ENCODE data around the gene EPS8.

EPS8 gene

DNA sequence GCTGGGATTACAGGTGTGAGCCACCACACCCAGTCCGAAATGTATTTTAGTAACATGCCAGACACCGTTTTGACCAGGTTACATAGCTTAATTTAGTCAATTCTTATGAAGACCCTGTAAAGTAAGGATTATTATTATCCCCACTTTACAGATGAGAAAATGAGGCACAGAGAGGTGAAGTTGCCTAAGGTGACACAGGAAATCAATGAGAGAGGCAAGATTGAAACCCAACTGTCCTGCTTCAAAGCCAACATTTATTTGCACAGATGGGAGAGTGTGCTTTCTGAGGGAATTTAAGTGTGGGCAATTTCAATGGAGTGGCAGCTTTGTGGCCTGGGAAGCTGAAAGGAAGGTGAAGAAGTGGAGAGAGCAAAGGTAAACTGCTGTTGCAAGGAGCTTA is 19.1 kb upstream of the EPS8 start:
- DNase-seq: no peak
- H3K27ac ChIP-seq: peak overlapping the region in 1 of 2 donors; percentile 39
- H3K27me3 ChIP-seq: no peaks in the 10 kb centered on the region
- H3K4me3 ChIP-seq: no peak overlapping the region
- TF ChIP-seq, protein P1, sequence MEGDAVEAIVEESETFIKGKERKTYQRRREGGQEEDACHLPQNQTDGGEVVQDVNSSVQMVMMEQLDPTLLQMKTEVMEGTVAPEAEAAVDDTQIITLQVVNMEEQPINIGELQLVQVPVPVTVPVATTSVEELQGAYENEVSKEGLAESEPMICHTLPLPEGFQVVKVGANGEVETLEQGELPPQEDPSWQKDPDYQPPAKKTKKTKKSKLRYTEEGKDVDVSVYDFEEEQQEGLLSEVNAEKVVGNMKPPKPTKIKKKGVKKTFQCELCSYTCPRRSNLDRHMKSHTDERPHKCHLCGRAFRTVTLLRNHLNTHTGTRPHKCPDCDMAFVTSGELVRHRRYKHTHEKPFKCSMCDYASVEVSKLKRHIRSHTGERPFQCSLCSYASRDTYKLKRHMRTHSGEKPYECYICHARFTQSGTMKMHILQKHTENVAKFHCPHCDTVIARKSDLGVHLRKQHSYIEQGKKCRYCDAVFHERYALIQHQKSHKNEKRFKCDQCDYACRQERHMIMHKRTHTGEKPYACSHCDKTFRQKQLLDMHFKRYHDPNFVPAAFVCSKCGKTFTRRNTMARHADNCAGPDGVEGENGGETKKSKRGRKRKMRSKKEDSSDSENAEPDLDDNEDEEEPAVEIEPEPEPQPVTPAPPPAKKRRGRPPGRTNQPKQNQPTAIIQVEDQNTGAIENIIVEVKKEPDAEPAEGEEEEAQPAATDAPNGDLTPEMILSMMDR (IDR thresholded peaks at IDR 0.05): no peak
- H3K4me1 ChIP-seq: peaks cover 0 to 27% (median 2%) of the 10 kb centered on the region in 4 donors
- H3K9me3 ChIP-seq: no peaks in the 10 kb centered on the region
- H3K36me3 ChIP-seq: no peaks in the 10 kb centered on the region
- intact Hi-C loops (cut with DNase I; ENCODE audit: low total_unique reads): no loop called here

DNA sequence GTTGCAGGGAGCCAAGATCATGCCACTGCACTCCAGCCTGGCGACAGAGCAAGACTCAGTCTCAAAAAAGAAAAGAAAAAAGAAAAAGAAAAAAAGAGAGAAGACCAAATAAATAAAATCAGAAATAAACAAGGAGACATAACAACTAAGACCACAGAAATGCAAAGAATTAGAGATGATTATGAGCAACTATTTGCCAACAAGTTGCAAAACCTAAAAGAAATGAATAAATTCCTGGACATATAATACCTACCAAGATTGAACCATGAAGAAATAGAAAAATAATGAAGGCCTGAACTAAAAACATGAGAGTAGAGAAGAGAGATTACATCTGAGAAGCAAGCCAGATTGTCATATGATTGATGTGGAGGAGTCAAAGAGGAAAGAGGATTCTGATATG is 17.6 kb upstream of the EPS8 start:
- no peaks in the 10 kb centered on the region for H3K27me3 ChIP-seq
- no peak overlapping the region for H3K27ac ChIP-seq
- TF ChIP-seq, protein P1 (IDR thresholded peaks at IDR 0.05): no peak
- peaks cover 0 to 17% (median 2%) of the 10 kb centered on the region in 4 donors for H3K4me1 ChIP-seq
- intact Hi-C loops (cut with DNase I; ENCODE audit: low total_unique reads): no loop called here
- no peak for DNase-seq
- no peak overlapping the region for H3K4me3 ChIP-seq
- no peaks in the 10 kb centered on the region for H3K36me3 ChIP-seq
- no peaks in the 10 kb centered on the region for H3K9me3 ChIP-seq

DNA sequence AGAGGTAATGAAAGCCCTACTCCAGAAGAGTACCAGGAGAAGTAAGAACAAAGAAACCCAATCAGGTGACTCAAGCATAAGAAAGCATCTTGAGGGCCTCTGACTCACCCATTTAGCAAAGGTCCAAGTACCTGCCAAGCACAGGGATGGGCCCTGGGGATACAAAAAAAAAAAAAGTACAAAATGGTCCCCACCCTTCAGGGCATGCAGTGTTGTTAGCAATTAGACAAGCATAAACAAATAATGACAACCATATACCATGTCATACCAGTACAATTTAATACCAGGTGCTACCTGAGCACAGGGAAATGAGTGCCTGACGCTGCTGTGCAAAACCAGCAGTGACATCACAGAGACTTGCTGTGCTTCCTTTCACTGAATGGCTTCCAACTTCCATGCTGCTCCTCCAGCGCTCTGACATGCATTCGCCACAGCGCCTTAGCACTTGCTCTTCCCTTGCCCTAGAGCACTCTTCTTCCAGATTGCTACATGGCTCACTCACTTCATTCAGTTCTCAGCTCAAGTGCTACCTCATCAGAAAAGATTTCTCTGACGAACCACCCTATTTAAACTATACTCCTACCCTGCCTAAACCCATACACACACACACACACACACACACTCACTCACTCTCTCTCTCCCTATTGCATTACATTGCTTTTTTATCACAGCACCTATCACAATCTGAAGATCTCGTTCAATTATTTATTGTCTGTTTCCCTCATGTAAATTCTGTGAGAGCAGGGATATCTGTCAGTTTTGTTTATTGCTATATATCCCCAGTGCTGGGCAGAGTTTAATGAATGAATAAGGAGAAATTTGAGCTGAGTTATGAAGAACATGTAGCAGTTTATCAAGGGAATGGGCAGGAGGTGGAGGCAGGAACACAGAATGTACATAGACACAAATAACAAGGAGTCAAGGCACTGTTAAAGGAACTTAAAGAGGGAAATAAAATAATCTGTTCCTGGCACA is 12.9 kb upstream of the EPS8 start:
- Histone ChIP-seq H3K27ac (no peak overlapping the region), H3K36me3 (no peaks in the 10 kb centered on the region), H3K4me1 (peaks cover 0 to 18% (median 2%) of the 10 kb centered on the region in 4 donors), H3K27me3 (no peaks in the 10 kb centered on the region), H3K4me3 (no peak overlapping the region), H3K9me3 (no peaks in the 10 kb centered on the region)
- intact Hi-C loops (cut with DNase I; ENCODE audit: low total_unique reads): no loop called here
- TF ChIP-seq, protein P1 (IDR thresholded peaks at IDR 0.05): no peak
- no peak for DNase-seq

DNA sequence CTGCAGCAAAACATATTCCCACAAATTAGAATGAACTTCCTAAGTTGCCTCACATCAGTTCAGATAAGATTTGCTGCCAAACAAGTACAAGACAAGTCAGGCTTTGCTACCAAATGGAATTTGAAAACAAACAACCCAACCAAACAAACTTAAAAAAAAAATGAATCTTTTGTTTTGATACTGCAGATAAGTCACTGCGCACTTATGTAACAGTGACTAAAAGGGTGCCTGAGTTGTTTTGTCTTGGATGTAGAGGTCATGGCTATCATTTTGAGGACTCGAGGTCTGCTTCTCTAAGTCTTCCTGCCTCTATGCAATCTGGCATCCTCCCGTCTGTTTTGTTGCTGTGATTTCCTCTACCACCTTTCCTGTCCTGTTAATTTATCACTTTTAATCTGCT is 11.1 kb upstream of the EPS8 start:
- no peak overlapping the region for H3K27ac ChIP-seq
- H3K4me3 ChIP-seq: no peak overlapping the region
- intact Hi-C loops (cut with DNase I; ENCODE audit: low total_unique reads): no loop called here
- no peaks in the 10 kb centered on the region for H3K27me3 ChIP-seq
- DNase-seq: no peak
- TF ChIP-seq, protein P1 (IDR thresholded peaks at IDR 0.05): no peak
- peaks cover 0 to 18% (median 2%) of the 10 kb centered on the region in 4 donors for H3K4me1 ChIP-seq
- no peaks in the 10 kb centered on the region for H3K9me3 ChIP-seq
- H3K36me3 ChIP-seq: no peaks in the 10 kb centered on the region

DNA sequence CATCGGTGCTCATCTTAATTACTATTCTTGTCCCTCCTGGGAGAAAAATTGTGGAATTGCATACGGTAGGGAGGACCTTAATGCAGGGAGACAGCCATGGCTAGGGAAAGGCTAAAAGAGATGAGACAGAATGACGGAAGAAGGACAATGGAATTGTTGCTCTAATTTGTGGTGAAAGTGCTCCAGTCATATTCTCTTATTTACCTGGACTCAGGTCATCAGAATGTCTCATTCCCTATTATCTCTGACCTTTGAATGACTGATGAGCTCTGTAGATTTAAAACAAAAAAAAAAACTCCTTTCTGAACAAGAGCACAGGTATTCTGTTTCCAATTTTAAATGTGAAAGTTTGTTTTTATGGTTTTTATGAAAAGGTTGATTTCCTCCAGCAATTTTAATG is 8.6 kb upstream of the EPS8 start:
- TF ChIP-seq, protein P1 (IDR thresholded peaks at IDR 0.05): no peak
- Histone ChIP-seq H3K4me3 (no peak overlapping the region), H3K9me3 (no peaks in the 10 kb centered on the region), H3K27me3 (no peaks in the 10 kb centered on the region), H3K27ac (no peak overlapping the region), H3K4me1 (peaks cover 0 to 18% (median 2%) of the 10 kb centered on the region in 4 donors), H3K36me3 (no peaks in the 10 kb centered on the region)
- no peak for DNase-seq
- intact Hi-C loops (cut with DNase I; ENCODE audit: low total_unique reads): no loop called here
